Thymus (tissue), 11 donors: ENCODE data around the gene TIAM2. TPM values are rescaled to one million over a fixed set of nuclear protein-coding genes. Genes with fewer than 3 reads are reported as not detected.
"Not testable (repeated sequence)": the region's sequence is repeated elsewhere in the genome, so short reads cannot be mapped to it uniquely, and the experiment has no call there.

Experiments used
- DNase-seq, 9 donors: peaks; one replicate each; pipeline ENCODE4 v3.0.0-alpha.2; 2013; ENCODE audit warnings: low spot score in 9 of 9, low read depth in 6 of 9, missing footprints in 1 of 9
- H3K27ac ChIP-seq, 2 donors: one replicate each; pipeline ENCODE4 v1.5.1; 2013; ENCODE audit warnings: control low read depth in 1 of 2, low read depth in 1 of 2, low read length in 1 of 2, mild to moderate bottlenecking in 1 of 2, moderate library complexity in 1 of 2
- H3K27me3 ChIP-seq, 2 donors: one replicate each; pipeline ENCODE4 v1.5.1; 2013; ENCODE audit warnings: low read length in 1 of 2; ENCODE audit not compliant: control insufficient read depth in 2 of 2, insufficient read depth in 1 of 2
- H3K36me3 ChIP-seq, 2 donors: one replicate each; pipeline ENCODE4 v1.5.1; 2013; ENCODE audit warnings: low read length in 1 of 2, mild to moderate bottlenecking in 1 of 2, moderate library complexity in 1 of 2; ENCODE audit not compliant: control insufficient read depth in 2 of 2, insufficient read depth in 2 of 2
- H3K4me1 ChIP-seq, 2 donors: one replicate each; pipeline ENCODE4 v1.5.1; 2013; ENCODE audit warnings: low read length in 2 of 2; ENCODE audit not compliant: control insufficient read depth in 2 of 2, insufficient read depth in 2 of 2
- H3K4me3 ChIP-seq, 2 donors: one replicate each; pipeline ENCODE4 v1.5.1; 2013; ENCODE audit warnings: low read length in 2 of 2, control low read depth in 1 of 2, mild to moderate bottlenecking in 1 of 2
- H3K9me3 ChIP-seq, 2 donors: one replicate each; pipeline ENCODE4 v1.5.1; 2013; ENCODE audit warnings: low read length in 1 of 2, mild to moderate bottlenecking in 1 of 2; ENCODE audit not compliant: control insufficient read depth in 2 of 2, insufficient read depth in 1 of 2
- WGBS: extraction: QIAGEN DNeasy Blood & Tissue Kit; methylation state at CpG from one replicate; pipeline ENCODE4 v1.1.7; 2013; 5-methylcytosine and 5-hydroxymethylcytosine counted together
- polyA plus RNA-seq: library from polyadenylated mRNA; stranded (reverse); fragments of 200-250 nt; gene quantifications from one replicate; pipeline ENCODE4 v1.2.3, GENCODE V29; 2013
- total RNA-seq: library from RNA; stranded (reverse); fragments of 120-200 nt; gene quantifications from one replicate; pipeline ENCODE4 v1.2.4, GENCODE V29; 2013
- donor health status: healthy.

The TIAM2 gene
- total and polyA plus RNA-seq, 2 donors, result 5.4 to 7.8 TPM

- no peaks in the 10 kb centered on the region for H3K27me3 ChIP-seq
- H3K9me3 ChIP-seq, result no peaks in the 10 kb centered on the region
- DNase-seq, result no peak
- peaks cover 0 to 3% of the 10 kb centered on the region in 2 donors for H3K4me1 ChIP-seq
- no peak overlapping the region for H3K4me3 ChIP-seq
- no peak overlapping the region for H3K27ac ChIP-seq
- WGBS, result 92% methylated on average over 16 of the region's 16 CpGs
- H3K36me3 ChIP-seq, result no peaks in the 10 kb centered on the region
These were observed 187.0 kb downstream of the TIAM2 start for GRCh38 chr6:155182103-155182502.

GRCh38 chr6:155183095-155183494 lies 188.0 kb downstream of the TIAM2 start:
- no peak overlapping the region for H3K4me3 ChIP-seq
- no peaks in the 10 kb centered on the region for H3K36me3 ChIP-seq
- no peak overlapping the region for H3K27ac ChIP-seq
- DNase-seq, result no peak
- H3K9me3 ChIP-seq, result no peaks in the 10 kb centered on the region
- 83% methylated on average over 5 of the region's 5 CpGs for WGBS
- peaks cover 2 to 3% of the 10 kb centered on the region in 2 donors for H3K4me1 ChIP-seq
- no peaks in the 10 kb centered on the region for H3K27me3 ChIP-seq

GRCh38 chr6:155185041-155185440 lies 189.9 kb downstream of the TIAM2 start:
- H3K4me3 ChIP-seq, H3K9me3 ChIP-seq, H3K36me3 ChIP-seq, H3K27ac ChIP-seq, H3K4me1 ChIP-seq, DNase-seq, H3K27me3 ChIP-seq: not testable (repeated sequence)
- 97% methylated on average over 9 of the region's 9 CpGs for WGBS

- H3K27ac ChIP-seq, result no peak overlapping the region
- no peaks in the 10 kb centered on the region for H3K9me3 ChIP-seq
- WGBS, result 98% methylated on average over 6 of the region's 6 CpGs
- H3K36me3 ChIP-seq, result no peaks in the 10 kb centered on the region
- peaks cover 2 to 6% of the 10 kb centered on the region in 2 donors for H3K4me1 ChIP-seq
- DNase-seq, result no peak
- no peak overlapping the region for H3K4me3 ChIP-seq
- no peaks in the 10 kb centered on the region for H3K27me3 ChIP-seq
These were observed 190.4 kb downstream of the TIAM2 start for GRCh38 chr6:155185544-155185943.

GRCh38 chr6:155186052-155186658 lies 191.0 kb downstream of the TIAM2 start:
- Histone ChIP-seq H3K27ac (no peak overlapping the region), H3K27me3 (no peaks in the 10 kb centered on the region), H3K9me3 (no peaks in the 10 kb centered on the region), H3K36me3 (no peaks in the 10 kb centered on the region), H3K4me3 (no peak overlapping the region), H3K4me1 (peaks cover 2 to 6% of the 10 kb centered on the region in 2 donors)
- no peak for DNase-seq
- 68% methylated on average over 6 of the region's 6 CpGs for WGBS

- Histone ChIP-seq H3K4me3 (no peak overlapping the region), H3K27me3 (no peaks in the 10 kb centered on the region), H3K9me3 (no peaks in the 10 kb centered on the region), H3K36me3 (no peaks in the 10 kb centered on the region), H3K4me1 (peaks cover 2 to 6% of the 10 kb centered on the region in 2 donors), H3K27ac (no peak overlapping the region)
- DNase-seq, result no peak
- WGBS, result 50% methylated on average over 2 of the region's 2 CpGs
These were observed 192.0 kb downstream of the TIAM2 start for GRCh38 chr6:155187106-155187505.

GRCh38 chr6:155187994-155188706 lies 193.0 kb downstream of the TIAM2 start:
- no peaks in the 10 kb centered on the region for H3K9me3 ChIP-seq
- no peaks in the 10 kb centered on the region for H3K36me3 ChIP-seq
- no peak overlapping the region for H3K4me3 ChIP-seq
- 94% methylated on average over 13 of the region's 13 CpGs for WGBS
- peaks cover 2 to 4% of the 10 kb centered on the region in 2 donors for H3K4me1 ChIP-seq
- no peak for DNase-seq
- no peaks in the 10 kb centered on the region for H3K27me3 ChIP-seq
- no peak overlapping the region for H3K27ac ChIP-seq

- Histone ChIP-seq H3K4me1 (peaks cover 2% of the 10 kb centered on the region in 2 donors), H3K4me3 (no peak overlapping the region), H3K27me3 (no peaks in the 10 kb centered on the region), H3K36me3 (no peaks in the 10 kb centered on the region), H3K27ac (no peak overlapping the region), H3K9me3 (no peaks in the 10 kb centered on the region)
- WGBS, result 84% methylated on average over 9 of the region's 9 CpGs
- no peak for DNase-seq
These were observed 193.8 kb downstream of the TIAM2 start for GRCh38 chr6:155188707-155189496.

GRCh38 chr6:155190677-155191076 lies 195.6 kb downstream of the TIAM2 start:
- no peak overlapping the region for H3K4me3 ChIP-seq
- DNase-seq, result no peak
- no peak overlapping the region for H3K27ac ChIP-seq
- 77% methylated on average over 4 of the region's 4 CpGs for WGBS
- H3K9me3 ChIP-seq, result no peaks in the 10 kb centered on the region
- peaks cover 2% of the 10 kb centered on the region in 2 donors for H3K4me1 ChIP-seq
- H3K27me3 ChIP-seq, result no peaks in the 10 kb centered on the region
- no peaks in the 10 kb centered on the region for H3K36me3 ChIP-seq
